GM12875 (cell line): ENCODE measurements around the gene TBC1D7.

ENCODE experiments used
- H3K4me3 ChIP-seq: one replicate; pipeline ENCODE4 v1.5.1; 2011; ENCODE audit warnings: low read depth, low read length, control low read depth
- CTCF ChIP-seq: IDR thresholded peaks from 2 replicates; pipeline ENCODE4 v1.5.1; 2011; ENCODE audit warnings: low read depth, mild to moderate bottlenecking, control low read depth, inconsistent platforms, low read length, moderate library complexity, borderline replicate concordance; ENCODE audit not compliant: insufficient read depth

Gene TBC1D7

GRCh38 chr6:13319891-13320564 is 8.3 kb downstream of the TBC1D7 start:
- TF ChIP-seq CTCF, result no peak
- H3K4me3 ChIP-seq, result no peak overlapping the region

- H3K4me3 ChIP-seq, result no peak overlapping the region
- TF ChIP-seq CTCF, result no peak
Observed at GRCh38 chr6:13318821-13319220, 9.5 kb downstream of the TBC1D7 start.

GRCh38 chr6:13315896-13316295 is 12.4 kb downstream of the TBC1D7 start:
- TF ChIP-seq CTCF, result no peak
- no peak overlapping the region for H3K4me3 ChIP-seq

- no peak overlapping the region for H3K4me3 ChIP-seq
- TF ChIP-seq CTCF, result no peak
Observed at GRCh38 chr6:13314806-13315205, 13.5 kb downstream of the TBC1D7 start.

- no peak for TF ChIP-seq CTCF
- H3K4me3 ChIP-seq, result no peak overlapping the region
Observed at GRCh38 chr6:13311155-13311554, 17.2 kb downstream of the TBC1D7 start.

GRCh38 chr6:13308332-13308731 is 20.0 kb downstream of the TBC1D7 start:
- TF ChIP-seq CTCF, result no peak
- no peak overlapping the region for H3K4me3 ChIP-seq

- TF ChIP-seq CTCF, result no peak
Observed at GRCh38 chr6:13307508-13307995, 20.8 kb downstream of the TBC1D7 start.

More at GRCh38 chr6:13307508-13307995, 20.8 kb downstream of the TBC1D7 start:
- no peak overlapping the region for H3K4me3 ChIP-seq
